ENCODE data around the gene CPHXL2.

Gene CPHXL2

DNA sequence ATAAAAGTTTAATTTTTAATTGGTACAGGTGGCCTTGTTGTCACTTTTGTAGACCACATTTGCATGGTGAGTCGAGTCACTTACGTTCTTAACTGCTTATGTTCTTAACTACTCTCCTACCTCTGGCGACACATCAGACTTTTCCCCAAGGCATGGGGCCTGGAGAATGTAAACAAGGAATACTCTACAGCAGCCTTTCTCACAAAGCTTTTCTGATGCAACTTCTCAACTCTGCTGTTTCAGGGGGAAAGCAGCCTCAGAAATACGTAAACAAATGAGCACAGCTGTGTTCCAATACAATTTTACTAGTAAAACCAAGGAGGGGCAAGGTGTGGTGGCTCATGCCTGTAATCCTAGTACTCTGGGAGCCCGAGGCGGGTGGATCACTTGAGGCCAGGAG, 36.2 kb downstream of the CPHXL2 start:
- DNase-seq, result no peak

DNA sequence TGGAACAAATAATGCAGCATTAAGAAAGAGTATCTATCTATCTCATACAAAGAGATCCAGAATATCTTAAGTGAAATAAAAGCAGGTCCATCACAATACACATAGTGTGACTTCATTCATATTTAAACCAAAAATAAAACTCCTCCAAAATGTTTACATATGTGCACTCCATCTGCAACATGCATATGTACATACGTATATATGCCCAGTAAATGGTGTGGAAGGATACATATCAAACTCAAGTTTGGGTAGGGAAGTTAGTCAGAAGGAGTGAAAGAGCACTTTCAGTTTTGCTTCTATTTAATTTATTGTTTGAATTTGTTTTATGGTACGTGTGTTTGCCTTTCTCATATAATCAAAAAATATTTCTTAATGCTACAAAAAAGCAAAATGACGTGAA, 41.8 kb downstream of the CPHXL2 start:
- DNase-seq, result no peak

DNA sequence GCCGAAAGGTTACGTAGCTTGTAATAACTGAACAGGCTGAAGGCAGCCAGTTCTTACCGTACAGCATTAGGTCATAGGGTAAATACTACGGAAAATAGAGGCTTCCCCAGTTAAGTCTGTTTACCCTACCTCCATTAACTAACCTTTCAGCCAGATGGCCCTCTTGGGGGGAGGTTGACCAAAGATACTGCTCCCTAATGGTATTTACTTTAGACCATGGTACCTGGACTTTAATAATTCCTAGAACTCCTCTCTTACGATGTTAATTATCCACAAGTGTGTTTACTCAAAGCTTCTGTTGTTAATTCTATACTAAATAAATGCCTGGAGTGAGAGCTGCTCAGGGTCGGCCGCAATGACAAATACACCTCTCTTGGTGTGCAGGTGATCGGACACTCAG, 44.0 kb downstream of the CPHXL2 start:
- no peak for DNase-seq

DNA sequence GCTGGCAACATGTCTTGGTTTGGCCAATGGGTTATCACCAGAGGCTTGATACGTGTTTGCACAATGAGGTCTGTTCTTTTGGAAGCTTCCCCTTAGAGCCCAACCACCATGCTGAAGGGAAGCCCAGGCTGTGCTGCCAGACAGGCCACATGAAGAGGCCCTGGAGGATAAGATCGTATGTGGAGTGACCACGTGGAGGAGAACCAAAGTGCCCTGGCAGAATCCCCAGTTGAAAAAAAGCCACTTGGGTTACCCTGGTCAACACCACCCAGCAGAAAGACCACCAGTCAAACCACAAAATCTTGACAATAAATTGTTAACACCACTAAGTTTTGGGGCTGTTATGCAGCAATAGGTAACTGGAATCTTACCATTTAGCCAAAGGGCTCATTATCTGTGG, 46.8 kb downstream of the CPHXL2 start:
- DNase-seq, result no peak

- no peak for DNase-seq
Measured at GRCh38 chr16:75629132-75629531, 47.7 kb downstream of the CPHXL2 start.

- no peak for DNase-seq
Measured at GRCh38 chr16:75628351-75628750, 48.5 kb downstream of the CPHXL2 start.

DNA sequence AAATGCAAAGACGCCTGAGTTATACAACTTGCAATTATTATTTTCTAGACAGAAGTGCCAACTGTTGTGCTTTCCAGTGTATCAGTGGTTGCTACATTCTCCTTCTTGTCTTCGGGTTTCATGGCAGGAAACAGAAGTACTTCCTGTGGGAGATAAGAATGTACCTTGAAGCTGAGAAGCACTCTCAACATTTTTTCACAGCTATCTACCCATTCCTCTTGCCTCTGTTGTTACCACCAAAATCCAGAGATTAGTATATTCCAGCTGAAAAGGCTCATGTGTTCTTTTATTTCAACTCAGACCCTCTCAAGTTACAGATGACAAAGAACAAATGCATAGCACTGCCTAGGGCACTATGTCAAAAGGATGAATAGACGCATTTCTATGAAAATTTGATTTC, 49.0 kb downstream of the CPHXL2 start:
- no peak for DNase-seq

DNA sequence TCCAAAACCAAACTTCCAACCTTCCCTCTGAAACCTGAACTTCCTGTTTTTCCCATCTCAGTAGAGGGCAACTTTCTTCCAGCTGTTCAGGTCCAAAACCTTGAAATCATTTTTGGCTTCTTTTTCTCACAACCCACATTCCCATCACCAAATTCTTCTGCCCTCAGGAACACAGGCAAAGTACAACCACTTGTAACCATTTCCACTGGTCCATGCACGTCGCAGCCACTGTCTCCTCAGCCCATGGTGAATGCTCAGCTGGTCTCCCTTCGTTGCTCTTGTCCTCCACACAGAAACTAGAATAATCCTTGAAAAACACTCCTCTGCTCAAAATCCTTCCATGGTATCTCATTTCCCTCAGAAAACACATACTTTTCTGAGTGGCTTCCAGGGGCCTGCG, 50.0 kb downstream of the CPHXL2 start:
- DNase-seq, result no peak

DNA sequence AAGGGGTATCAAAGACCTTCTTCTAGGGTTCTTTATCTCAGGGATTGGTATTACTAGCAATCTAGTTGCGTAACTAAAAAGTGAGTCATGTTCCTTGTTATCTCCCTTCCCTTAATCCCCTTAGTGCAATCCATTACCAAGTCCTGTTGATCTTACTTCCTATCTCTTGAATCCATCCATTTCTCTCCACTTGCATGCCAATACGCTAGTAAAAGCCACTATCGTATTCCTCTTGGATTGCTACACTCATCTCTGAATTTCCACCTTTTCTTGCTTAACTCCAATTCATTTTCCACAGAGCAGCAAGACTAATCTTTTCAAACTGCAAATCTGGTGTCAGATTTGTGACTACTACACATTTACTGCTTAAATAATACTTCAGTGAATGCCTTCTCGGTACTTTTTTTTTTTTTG, 51.9 kb downstream of the CPHXL2 start:
- no peak for DNase-seq

GRCh38 chr16:75622761-75623605, 53.8 kb downstream of the CPHXL2 start, which contains the start of gene ADAT1:
Gene ADAT1 (minus strand): TSS chr16:75623281. CDS start chr16:75620799, 2,482 bp downstream.
- DNase-seq, result peak; percentile 96

DNA sequence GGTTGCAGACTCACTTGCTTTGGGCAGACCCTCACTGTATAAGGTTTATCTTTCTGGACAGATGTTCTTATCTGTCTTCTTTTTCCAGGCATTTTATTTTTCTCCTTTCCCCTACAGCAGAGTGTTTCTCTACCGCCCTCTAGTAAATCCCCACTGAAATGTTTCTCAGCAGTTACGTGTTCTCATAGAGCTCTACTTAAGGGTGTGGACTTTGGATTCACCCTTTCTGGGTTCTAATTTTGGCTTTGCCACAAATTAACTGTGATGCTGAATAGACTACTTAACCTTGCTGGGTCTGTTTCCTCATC, 55.7 kb downstream of the CPHXL2 start:
- no peak for DNase-seq

DNA sequence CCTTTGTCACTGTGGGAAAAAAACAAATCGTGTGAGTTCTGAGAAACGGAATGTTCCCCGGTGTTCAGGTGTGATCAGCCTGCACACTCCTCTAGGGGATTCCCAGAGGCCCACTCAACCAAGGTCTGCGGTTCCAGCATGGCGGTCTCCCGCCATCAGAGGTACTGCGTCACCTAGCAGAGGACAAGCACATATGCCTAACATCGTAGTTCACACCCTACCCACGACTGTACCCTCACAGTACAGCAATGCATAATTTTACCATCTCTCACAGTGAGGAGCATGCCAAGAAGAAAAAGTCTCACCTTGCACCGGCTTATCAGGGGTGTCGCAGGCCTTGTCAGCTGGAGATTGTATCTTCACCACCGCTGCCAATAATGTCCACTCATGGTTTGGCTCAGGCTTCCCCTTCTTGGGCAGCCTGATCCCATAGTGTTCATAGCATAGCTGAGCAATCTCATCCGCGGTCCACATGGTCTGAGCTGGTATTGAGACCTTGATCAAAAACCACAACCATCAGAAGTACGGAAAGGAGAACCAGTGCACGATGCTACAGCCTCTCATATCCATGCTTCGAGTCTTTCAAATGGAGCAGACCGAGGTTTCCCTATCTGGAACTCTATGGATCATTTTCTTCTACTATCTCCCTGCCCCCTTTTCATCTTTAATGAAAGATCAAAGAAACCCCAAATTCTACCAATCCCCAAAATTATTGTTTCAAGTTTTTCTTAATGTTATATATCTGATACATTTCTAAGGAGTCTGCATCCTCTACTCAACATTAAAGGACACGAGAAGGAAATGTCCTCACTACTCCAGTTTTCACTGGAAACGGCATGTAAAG, 56.3 kb downstream of the CPHXL2 start:
- no peak for DNase-seq

DNA sequence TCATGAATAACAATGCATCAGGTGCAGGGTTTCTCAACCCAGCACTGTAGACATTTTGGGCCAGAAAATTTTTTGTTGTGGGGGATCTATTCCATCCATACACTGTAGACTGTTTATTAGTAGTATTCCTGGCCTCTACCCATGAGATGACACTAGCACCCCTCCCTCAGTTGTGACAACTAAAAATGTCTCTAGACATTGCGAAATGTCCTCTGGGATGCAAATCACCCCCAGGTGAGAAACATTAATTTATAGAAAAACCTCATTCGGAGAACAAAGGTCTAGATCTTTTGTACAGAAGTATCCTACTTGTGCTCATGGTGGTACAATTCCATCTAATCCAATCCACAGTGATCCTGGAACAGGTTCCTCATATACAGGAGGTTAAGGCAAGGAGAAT, 58.0 kb downstream of the CPHXL2 start:
- no peak for DNase-seq

DNA sequence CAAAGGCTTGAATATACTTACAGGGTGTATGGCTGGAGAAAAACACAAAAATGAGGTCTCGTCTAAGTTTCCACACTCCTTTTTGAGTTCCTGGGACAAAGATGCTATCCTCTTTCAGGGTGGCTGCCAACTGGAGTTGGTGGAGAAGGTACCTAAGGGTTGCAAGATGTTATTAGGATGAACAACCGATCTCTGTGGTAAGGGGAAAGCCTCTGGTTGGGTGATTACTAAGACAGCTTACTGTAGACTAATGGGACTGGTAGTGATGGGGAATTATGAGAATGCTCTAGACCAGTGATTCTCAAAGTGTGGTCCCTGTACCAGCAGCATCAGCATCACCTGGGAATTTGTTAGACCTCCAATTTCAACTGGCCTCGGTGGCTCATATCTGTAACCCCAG, 59.7 kb downstream of the CPHXL2 start:
- no peak for DNase-seq

DNA sequence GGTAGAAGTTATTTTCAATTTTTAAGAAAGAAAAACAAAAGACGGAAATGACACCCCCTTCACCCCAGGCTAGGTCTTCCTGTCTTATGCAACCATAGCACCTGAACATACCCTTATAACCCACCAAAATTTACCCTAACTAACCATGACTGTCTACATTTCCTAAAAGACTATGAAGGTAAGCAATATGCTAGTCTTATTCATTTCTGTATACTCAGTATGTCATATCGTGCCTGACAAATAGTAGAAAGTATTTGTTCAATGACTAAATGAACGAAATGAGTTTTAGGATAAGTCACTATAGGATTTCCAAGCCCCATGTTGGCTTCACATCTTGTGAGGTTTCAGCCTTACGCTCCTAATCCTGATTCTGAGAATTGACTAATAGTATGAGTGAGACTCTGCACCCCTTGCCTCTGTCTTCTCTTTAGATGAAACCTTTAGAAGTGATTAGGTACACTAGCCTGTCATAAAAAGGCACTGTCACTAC, 60.2 kb downstream of the CPHXL2 start:
- no peak for DNase-seq

GRCh38 chr16:75615619-75616018, 61.2 kb downstream of the CPHXL2 start:
- DNase-seq, result no peak

DNA sequence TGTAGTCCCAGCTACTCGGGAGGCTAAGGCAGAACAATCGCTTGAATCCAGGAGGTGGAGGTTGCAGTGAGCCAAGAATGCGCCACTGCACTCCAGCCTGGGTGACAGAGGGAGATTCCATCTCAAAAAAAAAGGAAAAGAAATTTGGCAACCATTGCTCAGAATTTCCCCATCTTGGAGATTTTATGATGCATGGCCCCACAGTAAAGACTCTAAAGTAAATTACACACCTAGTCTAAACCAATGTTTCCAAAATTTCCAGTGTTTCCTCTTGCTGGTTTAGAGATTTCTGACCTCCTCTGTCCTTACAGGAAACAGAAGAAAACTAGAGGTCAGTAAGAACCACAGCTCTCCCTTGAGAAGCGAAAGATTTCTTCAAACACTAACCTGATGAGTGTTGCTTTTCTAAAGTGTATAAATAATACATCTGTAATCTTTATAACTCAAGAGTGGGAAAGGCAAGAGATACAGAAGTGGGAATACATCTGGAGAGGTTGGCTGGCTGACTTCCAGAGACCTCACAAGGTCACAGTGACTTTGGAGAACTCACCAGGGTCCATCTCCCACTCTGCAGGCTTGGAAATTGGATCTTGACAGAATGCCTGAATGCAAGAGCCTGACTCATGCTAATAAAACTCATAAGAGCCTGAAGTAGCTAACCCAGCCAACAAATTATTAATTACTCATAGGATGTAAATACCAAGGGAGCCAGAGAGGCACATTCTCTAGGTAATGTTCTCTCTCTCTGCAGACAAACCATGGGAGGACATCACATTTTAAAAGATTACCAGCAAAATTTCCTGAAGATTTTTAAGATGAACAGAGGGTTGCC, 62.5 kb downstream of the CPHXL2 start:
- no peak for DNase-seq
